HepG2 (cell line): ENCODE data around the gene ANKRD49. TPM values are rescaled to one million over a fixed set of nuclear protein-coding genes. Genes with fewer than 3 reads are reported as not detected.

ENCODE experiments used
- ATAC-seq: fragments of 200-7000 bp; cut with Tn5 transposase; 3 replicates; pipeline ENCODE4 v1.9.1; 2020; ENCODE audit warnings: mild to moderate bottlenecking, moderate library complexity
- BruUV-seq: library from RNA; stranded (reverse); fragments of 400-500 nt; replicated peaks from 2 replicates; lab custom pipeline; 2021; lab: Mats Ljungman, UMichigan
- CTCF ChIA-PET: fragments of 300-600 bp; formaldehyde crosslinking; extraction: SDS; loops from one replicate; lab custom pipeline; 2021; ENCODE audit warnings: low total read pairs, inconsistent platforms, low intra/inter-chr PET ratio; lab: Yijun Ruan, JAX
- POLR2A ChIA-PET: fragments of 350-600 bp; sonication (Branson Sonifier 250); formaldehyde crosslinking; loops from one replicate; lab custom pipeline; 2020; ENCODE audit warnings: antibody characterized with exemption, inconsistent platforms; lab: Yijun Ruan, JAX
- DNase-seq: peaks from one replicate; pipeline ENCODE4 v3.0.0-alpha.2; 2015; ENCODE audit warnings: low spot score
- FAIRE-seq: peaks from 3 replicates; lab custom pipeline; 2011; peaks lifted over from hg19 to GRCh38; lab: Jason Lieb, UNC
- H2AFZ ChIP-seq: one replicate; pipeline ENCODE4 v1.6.1; 2011; ENCODE audit warnings: low read length, inconsistent platforms
- H3K27ac ChIP-seq: fragments of 300-600 bp; 3 replicates; pipeline ENCODE4 v1.8.0; 2011; ENCODE audit warnings: mixed run types, mild to moderate bottlenecking, mixed read lengths, low read length, inconsistent platforms; ENCODE audit not compliant: insufficient read depth; ENCODE audit errors: extremely low read length
- H3K27me3 ChIP-seq, 2 experiments: fragments of 200-600 bp in 1 of 2; 2 replicates in 1 of 2; 3 replicates in 1 of 2; pipeline versions ENCODE4 v1.6.0 to v1.8.0; 2011; ENCODE audit warnings: low read length in 2 of 2, mild to moderate bottlenecking in 2 of 2, moderate library complexity in 2 of 2, inconsistent platforms in 1 of 2; ENCODE audit not compliant: insufficient read depth in 2 of 2, control insufficient read depth in 1 of 2
- H3K36me3 ChIP-seq, 2 experiments: fragments of 200-600 bp in 1 of 2; replicated peaks in 1 of 2; 2 replicates in 1 of 2; 3 replicates in 1 of 2; pipeline versions ENCODE4 v1.5.1 to v1.8.0; 2011; ENCODE audit warnings: low read length in 2 of 2, inconsistent platforms in 1 of 2; ENCODE audit not compliant: insufficient read depth in 2 of 2, control insufficient read depth in 1 of 2
- H3K4me1 ChIP-seq: 2 replicates; pipeline ENCODE4 v1.5.1; 2012; ENCODE audit warnings: low read length, inconsistent platforms; ENCODE audit not compliant: insufficient read depth
- H3K4me2 ChIP-seq: 2 replicates; pipeline ENCODE4 v1.6.0; 2011; ENCODE audit warnings: low read depth, low read length, inconsistent platforms
- H3K4me3 ChIP-seq, 3 experiments: fragments of 200-600 bp in 1 of 3; sonication (generic), shearing (Covaris generic) in 1 of 3; replicated peaks in 1 of 3; 2 replicates each; pipeline ENCODE4 v1.5.1; 2011 to 2016; ENCODE audit warnings: low read length in 3 of 3, inconsistent platforms in 2 of 3, low read depth in 2 of 3, mild to moderate bottlenecking in 2 of 3, control low read depth in 1 of 3, mixed read lengths in 1 of 3; ENCODE audit not compliant: insufficient read depth in 1 of 3
- H3K79me2 ChIP-seq: one replicate; pipeline ENCODE4 v1.6.1; 2011; ENCODE audit warnings: low read length, inconsistent platforms; ENCODE audit not compliant: insufficient read depth
- H3K9ac ChIP-seq: 2 replicates; pipeline ENCODE4 v1.6.0; 2011; ENCODE audit warnings: mild to moderate bottlenecking, low read depth, low read length, inconsistent platforms; ENCODE audit not compliant: insufficient read depth
- H3K9me3 ChIP-seq: 2 replicates; pipeline ENCODE4 v1.5.1; 2012; ENCODE audit warnings: mild to moderate bottlenecking, low read length
- H4K20me1 ChIP-seq: 2 replicates; pipeline ENCODE4 v1.6.0; 2011; ENCODE audit warnings: inconsistent platforms, mild to moderate bottlenecking, low read length, moderate library complexity; ENCODE audit not compliant: insufficient read depth
- GATA4 ChIP-seq: sonication (generic); IDR thresholded peaks from 2 replicates; pipeline ENCODE4 v1.6.1; 2016; ENCODE audit warnings: antibody characterized with exemption, low read depth, borderline replicate concordance
- GLMP ChIP-seq: sonication (generic); formaldehyde crosslinking; IDR thresholded peaks from 2 replicates; pipeline ENCODE4 v1.9.0; 2021; ENCODE audit warnings: missing genetic modification reagents, mild to moderate bottlenecking, borderline replicate concordance
- HOXA3 ChIP-seq: sonication (generic); formaldehyde crosslinking; IDR thresholded peaks from 2 replicates; pipeline ENCODE4 v1.5.0; 2020; ENCODE audit warnings: missing genetic modification reagents
- KDM4B ChIP-seq: sonication (generic); formaldehyde crosslinking; IDR thresholded peaks from 2 replicates; pipeline ENCODE4 v1.4.0; 2020; ENCODE audit warnings: missing genetic modification reagents
- MAFF ChIP-seq: IDR thresholded peaks from 2 replicates; pipeline ENCODE4 v1.6.1; 2011; ENCODE audit warnings: low read depth, low read length, improper control_type of control experiment
- MXD3 ChIP-seq: IDR thresholded peaks from 2 replicates; pipeline ENCODE4 v1.6.1; 2016; ENCODE audit warnings: mild to moderate bottlenecking, missing biosample characterization, missing genetic modification reagents
- NFE2L1 ChIP-seq: sonication (generic); formaldehyde crosslinking; IDR thresholded peaks from 2 replicates; pipeline ENCODE4 v1.4.0; 2020; ENCODE audit warnings: missing genetic modification reagents, mild to moderate bottlenecking, borderline replicate concordance
- RARA ChIP-seq: IDR thresholded peaks from 2 replicates; pipeline ENCODE4 v1.6.1; 2016; ENCODE audit warnings: missing genetic modification reagents, missing compliant biosample characterization
- SOX13 ChIP-seq, 3 experiments: fragments of 450-650 bp in 1 of 3; sonication (generic) in 1 of 3; formaldehyde crosslinking in 1 of 3; IDR thresholded peaks in 2 of 3; conservative IDR thresholded peaks in 1 of 3; 2 replicates each; pipeline versions ENCODE4 v1.5.0 to v1.6.1; 2016 to 2020; ENCODE audit warnings: antibody characterized with exemption in 1 of 3, mild to moderate bottlenecking in 1 of 3, missing compliant biosample characterization in 1 of 3, missing genetic modification reagents in 1 of 3, moderate library complexity in 1 of 3
- SRSF9 ChIP-seq: fragments of 200-400 bp; formaldehyde crosslinking; IDR thresholded peaks from 2 replicates; pipeline ENCODE4 v1.6.1; 2018; ENCODE audit warnings: borderline replicate concordance, mild to moderate bottlenecking, low read depth, low read length; ENCODE audit not compliant: insufficient read depth, poor library complexity, severe bottlenecking
- TAF15 ChIP-seq: fragments of 200-400 bp; formaldehyde crosslinking; IDR thresholded peaks from one replicate; pipeline ENCODE4 v1.6.1; 2018; ENCODE audit warnings: mild to moderate bottlenecking, low read depth, low read length; ENCODE audit not compliant: poor library complexity, severe bottlenecking
- ZNF512 ChIP-seq: sonication (generic); formaldehyde crosslinking; IDR thresholded peaks from 2 replicates; pipeline ENCODE4 v1.4.0; 2020; ENCODE audit warnings: mild to moderate bottlenecking, missing genetic modification reagents
- WGBS: methylation state at CpG from one replicate; pipeline ENCODE4 v1.1.6; 2017; ENCODE audit warnings: low lambda C conversion rate; 5-methylcytosine and 5-hydroxymethylcytosine counted together
- in situ Hi-C: cut with HindIII; loops from 2 replicates; pipeline ENCODE4 v1.10.0; 2017; ENCODE audit warnings: low pct_unique_long_range_greater_than_20kb; ENCODE audit not compliant: extremely low pct_ligation_motif_present
- intact Hi-C: fragments of 100-400 bp; cut with micrococcal nuclease; formaldehyde crosslinking; loops from one replicate; pipeline ENCODE4 v1.10.0; 2022; ENCODE audit not compliant: unreplicated experiment
- polyA plus RNA-seq, 8 experiments: library from polyadenylated mRNA; depleted of rRNA in 3 of 8; stranded (reverse) in 7 of 8; unstranded in 1 of 8; fragments of >200 nt; fragmentation: Illumina TruSeq in 4 of 8; extraction: Trizol in 4 of 8; gene quantifications; 2 replicates each; pipeline versions ENCODE4 v1.2.1 to v1.2.3, GENCODE V29; 2011 to 2016; ENCODE audit warnings: low read depth in 4 of 8, missing spikeins in 1 of 8, mixed read lengths in 1 of 8; ENCODE audit not compliant: insufficient read depth in 1 of 8
- total RNA-seq, 5 experiments: library from RNA; depleted of rRNA; stranded (reverse); fragments of >200 nt; fragmentation: Illumina TruSeq; extraction: Trizol; gene quantifications; 2 replicates each; pipeline ENCODE4 v1.2.3, GENCODE V29; 2016; ENCODE audit warnings: low read depth in 1 of 5

Gene ANKRD49
- total and polyA plus RNA-seq, 2 of the 13 experiments (the other 11 are each of a cell fraction or from before 2014, with no cell fraction given) = 14.2 to 14.3 TPM

- Histone ChIP-seq H4K20me1 (no peaks in the 10 kb centered on the region), H3K27ac (no peak overlapping the region), H3K4me1 (peaks cover 49% of the 10 kb centered on the region)
- in situ Hi-C loops = loop anchor here (5.0 kb wide), 1 partner anchor 82 kb away; no protein-coding TSS in a partner anchor
- TF ChIP-seq ZNF512 (CRISPR knock-in tag) = 0 out of 2 replicates have a peak, but pooled peaks have one; percentile 67
- TF ChIP-seq MAFF = no peak
- peak; percentile 74 for TF ChIP-seq SRSF9
- TF ChIP-seq, all 625 proteins: peak for 2
- CTCF ChIA-PET = no interaction called here
- no peak overlapping the region for H2AFZ ChIP-seq
- ATAC-seq (no peak), DNase-seq (no peak), FAIRE-seq (no peak)
- H3K79me2 ChIP-seq = no peaks in the 10 kb centered on the region
- H3K4me2 ChIP-seq = no peak overlapping the region
- no peak overlapping the region for H3K9ac ChIP-seq
- POLR2A ChIA-PET = no interaction called here
- H3K36me3 ChIP-seq = no peaks in the 10 kb centered on the region
- 62% methylated on average over 2 of the region's 2 CpGs for WGBS
- H3K27me3 ChIP-seq = peaks cover 0 to 1% of the 10 kb centered on the region in 2 experiments; a peak in 1 of 5 replicates
- H3K4me3 ChIP-seq = no peak overlapping the region
- H3K9me3 ChIP-seq = no peaks in the 10 kb centered on the region
- BruUV-seq = no TSS peak
- intact Hi-C loops = loop anchor here (10.0 kb wide), 1 partner anchor 549 kb away; the partner anchor contains the start of gene SRSF8
These were observed 21.6 kb downstream of the ANKRD49 start for GRCh38 chr11:94515398-94515797.

- POLR2A ChIA-PET = interaction anchor here (1.4 kb wide), 1 partner anchor 23 kb away, joined by 4 read pairs; the partner anchor contains the start of genes ANKRD49 and MRE11
- peak; percentile 75 for FAIRE-seq
- in situ Hi-C loops = loop anchor here (5.0 kb wide), 1 partner anchor 81 kb away; no protein-coding TSS in a partner anchor
- no peak for TF ChIP-seq MXD3 (CRISPR knock-in tag)
- TF ChIP-seq GLMP = no peak
- no peak for TF ChIP-seq RARA (CRISPR knock-in tag)
- no peak for TF ChIP-seq GATA4
- no peak for TF ChIP-seq SOX13 (IDR thresholded peaks at IDR 0.05)
- peak in 1 of 2 experiments; percentile 56; a peak in 2 of 4 replicates for TF ChIP-seq SOX13 (CRISPR knock-in tag; conservative IDR thresholded peaks at IDR 0.05 in 1 of 2, IDR thresholded peaks at IDR 0.05 in 1 of 2)
- no peak for TF ChIP-seq TAF15
- TF ChIP-seq KDM4B (CRISPR knock-in tag) = no peak
- TF ChIP-seq HOXA3 (CRISPR knock-in tag) = no peak
- no peak for TF ChIP-seq NFE2L1 (CRISPR knock-in tag)
These were observed 22.9 kb downstream of the ANKRD49 start for GRCh38 chr11:94516725-94517124.

More at GRCh38 chr11:94516725-94517124, 22.9 kb downstream of the ANKRD49 start:
- Histone ChIP-seq H3K79me2 (no peaks in the 10 kb centered on the region), H3K9ac (no peak overlapping the region), H3K27ac (peak overlapping the region; percentile 31), H2AFZ (no peak overlapping the region), H3K4me1 (peaks cover 46% of the 10 kb centered on the region), H3K36me3 (no peaks in the 10 kb centered on the region), H3K4me3 (no peak overlapping the region), H3K27me3 (no peaks in the 10 kb centered on the region), H4K20me1 (no peaks in the 10 kb centered on the region), H3K9me3 (no peaks in the 10 kb centered on the region), H3K4me2 (peak overlapping the region; percentile 37)
- CTCF ChIA-PET = no interaction called here
- DNase-seq (peak; percentile 71), ATAC-seq (peak; percentile 75)
- WGBS = 11% methylated on average over 1 of the region's 1 CpG
- BruUV-seq = no TSS peak
- intact Hi-C loops = loop anchor here (10.0 kb wide), 1 partner anchor 548 kb away; the partner anchor contains the start of gene SRSF8
